Adipocyte (in vitro differentiated cells): ENCODE measurements around the gene ATRNL1.
"Not testable (repeated sequence)": the region's sequence is repeated elsewhere in the genome, so short reads cannot be mapped to it uniquely, and the experiment has no call there.

Source experiments
- DNase-seq: peaks from one replicate; pipeline ENCODE4 v3.0.0-alpha.2; 2015; ENCODE audit warnings: low read depth
- H3K27me3 ChIP-seq: replicated peaks from 2 replicates; pipeline ENCODE4 v1.7.0; 2013; ENCODE audit warnings: mild to moderate bottlenecking, low read length, moderate library complexity; ENCODE audit not compliant: control insufficient read depth, insufficient read depth
- H3K36me3 ChIP-seq: 2 replicates; pipeline ENCODE4 v1.7.0; 2013; ENCODE audit warnings: low read length, mild to moderate bottlenecking, moderate library complexity; ENCODE audit not compliant: control insufficient read depth, insufficient read depth, severe bottlenecking
- H3K4me1 ChIP-seq: 2 replicates; pipeline ENCODE4 v1.7.0; 2013; ENCODE audit warnings: mild to moderate bottlenecking, low read length, moderate library complexity; ENCODE audit not compliant: control insufficient read depth, insufficient read depth
- H3K4me3 ChIP-seq: 2 replicates; pipeline ENCODE4 v1.7.0; 2013; ENCODE audit warnings: mild to moderate bottlenecking, low read length, moderate library complexity
- H3K9ac ChIP-seq: 2 replicates; pipeline ENCODE4 v1.7.0; 2013; ENCODE audit warnings: mild to moderate bottlenecking, low read length, moderate library complexity
- H3K9me3 ChIP-seq: 2 replicates; pipeline ENCODE4 v1.7.0; 2013; ENCODE audit warnings: mild to moderate bottlenecking, low read length, moderate library complexity; ENCODE audit not compliant: control insufficient read depth

Gene ATRNL1

GRCh38 chr10:115092555-115093285, 445 bp upstream of the ATRNL1 start:
- Histone ChIP-seq H3K36me3 (no peaks in the 10 kb centered on the region), H3K27me3 (peaks cover 50% of the 10 kb centered on the region), H3K9ac (peak overlapping the region; percentile 39), H3K9me3 (no peaks in the 10 kb centered on the region), H3K4me3 (peak overlapping the region; percentile 78), H3K4me1 (no peaks in the 10 kb centered on the region)
- DNase-seq, result peak; percentile 67

DNA sequence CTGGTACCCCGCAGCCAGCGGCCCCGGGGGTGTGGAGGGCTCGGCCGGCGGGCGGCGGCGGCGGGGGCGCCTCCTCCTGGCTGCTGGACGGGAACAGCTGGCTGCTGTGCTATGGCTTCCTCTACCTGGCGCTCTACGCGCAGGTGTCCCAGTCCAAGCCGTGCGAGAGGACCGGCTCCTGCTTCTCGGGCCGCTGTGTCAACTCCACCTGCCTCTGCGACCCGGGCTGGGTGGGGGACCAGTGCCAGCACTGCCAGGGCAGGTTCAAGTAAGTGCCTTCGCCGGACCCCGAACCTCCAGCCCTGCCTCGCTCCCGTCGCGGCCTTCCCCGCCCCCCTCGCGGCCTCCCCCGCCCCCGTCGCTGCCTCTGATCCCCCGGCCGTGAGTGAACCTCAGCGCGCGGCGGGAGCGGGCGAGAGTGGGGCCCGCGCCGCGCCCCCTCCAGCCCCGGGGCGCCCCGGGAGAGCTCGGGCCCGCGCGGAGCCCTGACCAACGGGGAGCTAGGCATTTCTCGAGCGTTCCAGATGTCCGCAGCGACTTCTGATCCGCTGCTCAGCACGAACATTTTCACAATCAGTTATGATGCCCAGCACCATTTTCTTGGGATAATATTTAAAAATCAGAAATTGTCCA, 727 bp downstream of the ATRNL1 start:
- no peaks in the 10 kb centered on the region for H3K9me3 ChIP-seq
- H3K4me3 ChIP-seq, result peak overlapping the region; percentile 78
- peaks cover 47% of the 10 kb centered on the region for H3K27me3 ChIP-seq
- peak; percentile 60 for DNase-seq
- H3K4me1 ChIP-seq, result no peaks in the 10 kb centered on the region
- H3K36me3 ChIP-seq, result no peaks in the 10 kb centered on the region
- H3K9ac ChIP-seq, result no peak overlapping the region

DNA sequence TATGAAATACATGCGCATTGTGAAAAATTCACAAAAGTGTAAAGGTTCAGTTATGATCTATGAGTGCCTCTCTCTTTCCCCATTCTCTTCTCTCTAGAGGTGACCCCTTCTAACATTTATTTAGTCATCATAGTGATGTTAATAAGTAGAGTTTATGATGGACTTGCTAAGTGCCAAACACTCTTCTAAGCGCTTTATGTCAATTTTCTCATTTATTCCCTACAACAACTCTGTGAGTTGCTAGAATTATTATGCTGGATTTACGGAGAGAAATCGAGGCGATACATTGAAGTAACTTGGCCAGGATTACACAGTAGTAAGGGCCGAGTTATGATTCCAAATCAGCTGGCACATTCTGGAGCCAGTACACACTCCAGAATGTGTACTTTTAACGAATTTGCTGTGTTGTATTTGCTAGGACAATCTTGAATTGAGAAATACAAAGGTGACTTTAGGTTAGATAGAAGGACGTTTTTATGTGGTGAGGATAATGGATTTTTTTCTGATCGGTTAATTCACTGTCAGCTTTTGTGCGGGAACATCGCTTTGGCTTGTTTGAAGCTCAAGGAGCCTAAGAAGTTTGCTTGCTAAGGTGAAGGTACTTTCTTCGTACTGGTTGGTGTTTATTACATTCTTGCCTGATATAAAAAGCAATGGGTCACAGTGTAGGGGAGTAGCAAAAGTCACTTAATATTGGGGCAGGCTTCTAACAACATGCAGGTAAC, 1.4 kb downstream of the ATRNL1 start:
- no peaks in the 10 kb centered on the region for H3K9me3 ChIP-seq
- H3K9ac ChIP-seq, result no peak overlapping the region
- no peaks in the 10 kb centered on the region for H3K4me1 ChIP-seq
- H3K27me3 ChIP-seq, result peaks cover 40% of the 10 kb centered on the region
- H3K36me3 ChIP-seq, result no peaks in the 10 kb centered on the region
- H3K4me3 ChIP-seq, result no peak overlapping the region
- no peak for DNase-seq

- H3K36me3 ChIP-seq, result no peaks in the 10 kb centered on the region
- no peak for DNase-seq
- H3K4me3 ChIP-seq, result no peak overlapping the region
- no peak overlapping the region for H3K9ac ChIP-seq
- H3K4me1 ChIP-seq, result no peaks in the 10 kb centered on the region
- peaks cover 28% of the 10 kb centered on the region for H3K27me3 ChIP-seq
- H3K9me3 ChIP-seq, result no peaks in the 10 kb centered on the region
Measured at GRCh38 chr10:115095758-115096157, 2.6 kb downstream of the ATRNL1 start.

DNA sequence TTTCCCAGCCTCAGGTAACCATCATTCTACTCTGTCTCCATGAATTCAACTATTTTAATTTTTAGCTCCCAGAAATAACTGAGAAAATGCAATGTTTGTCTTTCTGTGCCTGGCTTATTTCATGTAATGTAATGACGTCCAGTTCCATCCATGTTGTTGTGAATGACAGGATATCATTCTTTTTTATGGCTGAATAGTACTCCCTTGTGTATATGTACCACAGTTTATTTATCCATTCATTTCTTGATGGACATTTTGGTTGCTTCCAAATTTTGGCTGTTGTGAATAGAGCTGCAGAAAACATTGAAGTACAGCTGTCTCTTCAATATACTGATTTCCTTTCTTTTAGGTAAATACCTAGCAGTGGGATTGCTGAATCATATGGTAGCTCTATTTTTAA, 10.5 kb downstream of the ATRNL1 start:
- no peaks in the 10 kb centered on the region for H3K4me1 ChIP-seq
- H3K4me3 ChIP-seq, result no peak overlapping the region
- no peak for DNase-seq
- peaks cover 11% of the 10 kb centered on the region for H3K27me3 ChIP-seq
- no peaks in the 10 kb centered on the region for H3K36me3 ChIP-seq
- H3K9me3 ChIP-seq, result peaks cover 21% of the 10 kb centered on the region
- no peak overlapping the region for H3K9ac ChIP-seq

- H3K9ac ChIP-seq, H3K4me1 ChIP-seq, H3K36me3 ChIP-seq, H3K4me3 ChIP-seq, DNase-seq: not testable (repeated sequence)
- H3K9me3 ChIP-seq, result peaks cover 21% of the 10 kb centered on the region
- peaks cover 14% of the 10 kb centered on the region for H3K27me3 ChIP-seq
Measured at GRCh38 chr10:115105411-115105810, 12.2 kb downstream of the ATRNL1 start.

DNA sequence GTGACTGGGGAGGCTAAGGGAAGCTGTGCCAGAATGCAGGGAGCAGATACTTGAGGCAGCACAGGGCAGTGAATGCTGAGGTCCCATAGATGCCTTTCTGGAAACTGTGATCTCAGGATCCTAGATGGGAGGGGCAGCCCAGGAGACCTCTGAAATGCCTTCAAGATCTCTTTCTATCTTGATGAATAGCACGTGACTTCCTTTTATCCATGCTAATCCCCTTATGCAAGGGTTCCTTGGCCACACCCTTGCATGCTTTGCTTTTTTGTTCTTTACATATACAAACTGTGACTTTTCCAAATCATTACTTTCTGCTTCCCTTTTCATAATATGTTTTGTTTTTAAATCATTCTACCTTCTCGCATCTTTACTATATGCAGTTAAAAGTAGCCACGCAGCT, 14.7 kb downstream of the ATRNL1 start:
- no peak for DNase-seq
- Histone ChIP-seq H3K4me3 (no peak overlapping the region), H3K9me3 (peaks cover 21% of the 10 kb centered on the region), H3K36me3 (no peaks in the 10 kb centered on the region), H3K9ac (no peak overlapping the region), H3K4me1 (no peaks in the 10 kb centered on the region), H3K27me3 (peaks cover 14% of the 10 kb centered on the region)

DNA sequence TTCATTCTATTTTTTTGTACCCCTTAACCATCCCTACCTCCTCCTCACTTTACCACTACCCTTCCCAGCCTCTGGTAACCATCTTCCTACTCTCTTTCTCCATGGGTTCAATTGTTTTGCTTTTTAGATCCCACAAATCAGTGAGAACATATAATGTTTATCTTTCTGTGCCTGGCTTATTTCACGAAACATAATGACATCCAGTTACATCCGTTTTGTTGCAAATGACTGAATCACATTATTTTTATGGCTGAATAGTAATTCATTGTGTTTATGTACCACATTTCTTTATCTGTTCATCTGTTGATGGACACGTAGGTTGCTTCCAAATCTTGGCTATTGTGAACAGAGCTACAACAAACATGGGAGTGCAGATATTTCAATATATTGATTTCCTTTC, 24.1 kb downstream of the ATRNL1 start:
- H3K27me3 ChIP-seq, result peaks cover 4% of the 10 kb centered on the region
- H3K4me3 ChIP-seq, result no peak overlapping the region
- H3K4me1 ChIP-seq, result no peaks in the 10 kb centered on the region
- H3K36me3 ChIP-seq, result no peaks in the 10 kb centered on the region
- DNase-seq, result no peak
- no peaks in the 10 kb centered on the region for H3K9me3 ChIP-seq
- H3K9ac ChIP-seq, result no peak overlapping the region

DNA sequence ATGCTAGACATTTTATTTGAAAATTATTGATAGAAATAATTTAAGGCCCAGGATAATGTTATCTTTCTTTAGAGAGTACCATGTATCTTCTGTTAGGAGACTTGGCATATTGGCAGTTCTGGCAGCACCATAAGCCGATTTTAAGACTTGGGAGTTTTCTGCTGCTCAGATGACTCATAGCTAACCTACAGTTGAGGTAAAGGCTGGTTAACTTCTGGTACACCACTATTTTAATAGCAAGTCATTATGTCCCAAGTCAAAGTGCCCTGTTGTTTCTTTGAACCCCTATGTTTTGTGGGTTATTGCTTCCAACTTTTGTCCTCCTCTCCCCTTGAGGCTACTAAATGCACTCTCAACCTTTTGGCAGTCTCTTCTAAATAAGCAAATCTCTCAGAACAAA, 25.2 kb downstream of the ATRNL1 start:
- Histone ChIP-seq H3K4me1 (no peaks in the 10 kb centered on the region), H3K27me3 (peaks cover 4% of the 10 kb centered on the region), H3K9me3 (no peaks in the 10 kb centered on the region), H3K36me3 (no peaks in the 10 kb centered on the region), H3K9ac (no peak overlapping the region), H3K4me3 (no peak overlapping the region)
- no peak for DNase-seq

GRCh38 chr10:115125505-115125904, 32.3 kb downstream of the ATRNL1 start:
- Histone ChIP-seq H3K9me3 (no peaks in the 10 kb centered on the region), H3K9ac (no peak overlapping the region), H3K36me3 (no peaks in the 10 kb centered on the region), H3K4me1 (no peaks in the 10 kb centered on the region), H3K4me3 (no peak overlapping the region), H3K27me3 (no peaks in the 10 kb centered on the region)
- no peak for DNase-seq

GRCh38 chr10:115129752-115130151, 36.6 kb downstream of the ATRNL1 start:
- no peaks in the 10 kb centered on the region for H3K4me1 ChIP-seq
- DNase-seq, result peak; percentile 81

More at GRCh38 chr10:115129752-115130151, 36.6 kb downstream of the ATRNL1 start:
- Histone ChIP-seq H3K9ac (no peak overlapping the region), H3K27me3 (no peaks in the 10 kb centered on the region), H3K9me3 (no peaks in the 10 kb centered on the region), H3K4me3 (no peak overlapping the region), H3K36me3 (no peaks in the 10 kb centered on the region)
